K562 (cell line): Measurements from ENCODE around the gene ZNF613. TPM values are rescaled to one million over a fixed set of nuclear protein-coding genes. Genes with fewer than 3 reads are reported as not detected.

ENCODE experiments used
- ATAC-seq: fragments of 200-7000 bp; cut with Tn5 transposase; 3 replicates; pipeline ENCODE4 v1.9.1; 2020; ENCODE audit warnings: moderate library complexity
- BruUV-seq: library from RNA; stranded (reverse); fragments of 400-500 nt; replicated peaks from 2 replicates; lab custom pipeline; 2021; lab: Mats Ljungman, UMichigan
- CTCF ChIA-PET: fragments of 300-600 bp; formaldehyde crosslinking; extraction: SDS; loops from one replicate; lab custom pipeline; 2021; ENCODE audit warnings: low intra/inter-chr PET ratio; lab: Yijun Ruan, JAX
- POLR2A ChIA-PET: fragments of 300-600, 350-650 bp; sonication (Branson Sonifier 250); formaldehyde crosslinking; extraction: SDS; loops from one replicate; lab custom pipeline; 2021; ENCODE audit warnings: antibody characterized with exemption, inconsistent platforms; lab: Yijun Ruan, JAX
- DNase-seq, 4 experiments: peaks; one replicate each; pipeline versions ENCODE4 v3.0.0 to v3.0.0-alpha.2; 2011 to 2018; ENCODE audit warnings: low spot score in 3 of 4, mixed read lengths in 3 of 4; ENCODE audit errors: extremely low read depth in 1 of 4
- FAIRE-seq: peaks from 2 replicates; lab custom pipeline; 2011; peaks lifted over from hg19 to GRCh38; lab: Jason Lieb, UNC
- H2AFZ ChIP-seq: 2 replicates; pipeline ENCODE4 v1.6.0; 2011; ENCODE audit warnings: low read depth, low read length, control low read depth, inconsistent platforms
- H3K27ac ChIP-seq: fragments of 200-600 bp; 3 replicates; pipeline ENCODE4 v1.8.0; 2011; ENCODE audit warnings: low read depth, mild to moderate bottlenecking, control low read depth, inconsistent platforms, low read length, moderate library complexity, mixed read lengths; ENCODE audit errors: extremely low read depth
- H3K27me3 ChIP-seq, 2 experiments: fragments of 300-600 bp in 1 of 2; 2 replicates in 1 of 2; 3 replicates in 1 of 2; pipeline versions ENCODE4 v1.6.0 to v1.8.0; 2011; ENCODE audit warnings: inconsistent platforms in 2 of 2, low read length in 2 of 2, mild to moderate bottlenecking in 1 of 2, mixed read lengths in 1 of 2, moderate library complexity in 1 of 2; ENCODE audit not compliant: control insufficient read depth in 2 of 2, insufficient read depth in 2 of 2
- H3K36me3 ChIP-seq: fragments of 300-600 bp; 3 replicates; pipeline ENCODE4 v1.8.0; 2011; ENCODE audit warnings: mild to moderate bottlenecking, low read length, inconsistent platforms; ENCODE audit not compliant: control insufficient read depth, insufficient read depth
- H3K4me1 ChIP-seq, 2 experiments: fragments of 200-600 bp in 1 of 2; replicated peaks in 1 of 2; 2 replicates in 1 of 2; 3 replicates in 1 of 2; pipeline versions ENCODE4 v1.5.1 to v1.8.0; 2011; ENCODE audit warnings: inconsistent platforms in 2 of 2, low read length in 2 of 2, mild to moderate bottlenecking in 1 of 2, mixed read lengths in 1 of 2, moderate library complexity in 1 of 2; ENCODE audit not compliant: control insufficient read depth in 2 of 2, insufficient read depth in 2 of 2
- H3K4me2 ChIP-seq: 2 replicates; pipeline ENCODE4 v1.6.1; 2011; ENCODE audit warnings: low read length, control low read depth, inconsistent platforms, mixed read lengths; ENCODE audit not compliant: insufficient read depth
- H3K4me3 ChIP-seq: fragments of 200-600 bp; sonication (generic), shearing (Covaris generic); 2 replicates; pipeline ENCODE4 v1.5.1; 2016; ENCODE audit warnings: control low read depth, inconsistent platforms
- H3K79me2 ChIP-seq: fragments of 200-600 bp; 3 replicates; pipeline ENCODE4 v1.8.0; 2011; ENCODE audit warnings: low read length, inconsistent platforms; ENCODE audit not compliant: control insufficient read depth, insufficient read depth
- H3K9ac ChIP-seq, 2 experiments: 2 replicates each; pipeline versions ENCODE4 v1.6.0 to v1.6.1; 2011; ENCODE audit warnings: low read depth in 2 of 2, low read length in 2 of 2, control low read depth in 1 of 2, inconsistent platforms in 1 of 2, mild to moderate bottlenecking in 1 of 2, mixed read lengths in 1 of 2; ENCODE audit not compliant: insufficient read depth in 1 of 2
- H3K9me1 ChIP-seq: one replicate; pipeline ENCODE4 v1.6.0; 2011; ENCODE audit warnings: inconsistent platforms, mild to moderate bottlenecking, low read length, moderate library complexity; ENCODE audit not compliant: control insufficient read depth, insufficient read depth
- H3K9me3 ChIP-seq: replicated peaks from 2 replicates; pipeline ENCODE4 v1.5.1; 2011; ENCODE audit warnings: low read depth, low read length, inconsistent platforms; ENCODE audit not compliant: control insufficient read depth, insufficient read depth
- H4K20me1 ChIP-seq: replicated peaks from 2 replicates; pipeline ENCODE4 v1.6.1; 2011; ENCODE audit warnings: low read length, inconsistent platforms, mixed read lengths; ENCODE audit not compliant: control insufficient read depth, insufficient read depth
- CBX3 ChIP-seq, 2 experiments: IDR thresholded peaks; 1 replicate in 1 of 2; 2 replicates in 1 of 2; pipeline ENCODE4 v1.6.1; 2012; ENCODE audit warnings: inconsistent platforms in 2 of 2, low read length in 2 of 2, borderline replicate concordance in 1 of 2, control low read depth in 1 of 2
- CREBBP ChIP-seq: IDR thresholded peaks from one replicate; pipeline ENCODE4 v1.6.1; 2012; ENCODE audit warnings: low read depth, mild to moderate bottlenecking, control low read depth, inconsistent platforms, low read length
- HLTF ChIP-seq: fragments of 450-650 bp; IDR thresholded peaks from 2 replicates; pipeline ENCODE4 v1.6.1; 2016
- NFRKB ChIP-seq: fragments of 450-650 bp; IDR thresholded peaks from 2 replicates; pipeline ENCODE4 v1.6.1; 2016; ENCODE audit warnings: low read depth
- RBM25 ChIP-seq: fragments of 200-400 bp; formaldehyde crosslinking; IDR thresholded peaks from 2 replicates; pipeline ENCODE4 v1.6.1; 2018; ENCODE audit warnings: low read length, low read depth, moderate library complexity; ENCODE audit not compliant: severe bottlenecking
- SOX6 ChIP-seq: fragments of 450-650 bp; IDR thresholded peaks from 2 replicates; pipeline ENCODE4 v1.6.1; 2014; ENCODE audit warnings: mild to moderate bottlenecking
- TRIM28 ChIP-seq: fragments of 450-650 bp; IDR thresholded peaks from 2 replicates; pipeline ENCODE4 v1.6.1; 2017
- XRCC3 ChIP-seq: fragments of 450-650 bp; IDR thresholded peaks from 2 replicates; pipeline ENCODE4 v1.6.1; 2017; ENCODE audit warnings: mild to moderate bottlenecking, moderate library complexity
- ZNF12 ChIP-seq: sonication (generic); formaldehyde crosslinking; IDR thresholded peaks from 2 replicates; pipeline ENCODE4 v1.4.0; 2020; ENCODE audit warnings: mild to moderate bottlenecking, missing genetic modification reagents
- ZNF274 ChIP-seq: IDR thresholded peaks from 2 replicates; pipeline ENCODE4 v1.6.1; 2011; ENCODE audit warnings: low read depth, mild to moderate bottlenecking, low read length, moderate library complexity, borderline replicate concordance
- ZNF75A ChIP-seq: fragments of 450-650 bp; formaldehyde crosslinking; IDR thresholded peaks from 2 replicates; pipeline ENCODE4 v1.4.0; 2020; ENCODE audit warnings: mild to moderate bottlenecking
- WGBS: fragments of 100-300 bp; shearing (Covaris generic); methylation state at CpG from one replicate; pipeline ENCODE4 v1.1.6; 2016; ENCODE audit warnings: low coverage, mixed read lengths; ENCODE audit not compliant: insufficient coverage; ENCODE audit errors: missing lambda C conversion rate; 5-methylcytosine and 5-hydroxymethylcytosine counted together
- in situ Hi-C: fragments of 300-500 bp; cut with MboI; formaldehyde crosslinking; loops from 4 replicates; pipeline ENCODE4 v1.15.0; 2018; ENCODE audit warnings: inconsistent platforms, mixed read lengths
- intact Hi-C: fragments of 100-400 bp; cut with micrococcal nuclease; formaldehyde crosslinking; loops from 2 replicates; pipeline ENCODE4 v1.14.2; 2022
- polyA plus RNA-seq, 8 experiments: library from polyadenylated mRNA; depleted of rRNA in 4 of 8; stranded (reverse) in 5 of 8; unstranded in 3 of 8; fragments of >200 nt; fragmentation: Nextera tagmentation in 2 of 8; fragmentation: Illumina TruSeq in 1 of 8; extraction: Ambion mirVana in 2 of 8; extraction: Trizol in 1 of 8; gene quantifications; 2 replicates each; pipeline versions ENCODE4 v1.2.1 to v1.2.3, GENCODE V29; 2011 to 2014; ENCODE audit warnings: inconsistent platforms in 1 of 8, missing spikeins in 1 of 8
- total RNA-seq, 7 experiments: library from RNA; depleted of rRNA in 6 of 7; stranded (reverse); fragments of >200 nt in 6 of 7; fragmentation: Illumina TruSeq in 2 of 7; extraction: Trizol in 2 of 7; gene quantifications; 2 replicates each; pipeline versions ENCODE4 v1.2.1 to v1.2.3, GENCODE V29; 2011 to 2021; ENCODE audit warnings: low replicate concordance in 1 of 7
- TF ChIP-seq, protein P1 (sequence below): fragments of 450-650 bp; IDR thresholded peaks from 2 replicates; pipeline ENCODE4 v1.6.1; 2017; ENCODE audit warnings: mild to moderate bottlenecking, moderate library complexity
- TF ChIP-seq, protein P2 (sequence below): fragments of 450-650 bp; IDR thresholded peaks from 2 replicates; pipeline ENCODE4 v1.6.1; 2018; ENCODE audit warnings: mild to moderate bottlenecking, low read depth; ENCODE audit not compliant: partially characterized antibody

ZNF613 gene
- total and polyA plus RNA-seq, 9 of the 15 experiments (the other 6 are each of a cell fraction or from before 2014, with no cell fraction given): 2.1 to 4.5 (median 2.7) TPM

DNA sequence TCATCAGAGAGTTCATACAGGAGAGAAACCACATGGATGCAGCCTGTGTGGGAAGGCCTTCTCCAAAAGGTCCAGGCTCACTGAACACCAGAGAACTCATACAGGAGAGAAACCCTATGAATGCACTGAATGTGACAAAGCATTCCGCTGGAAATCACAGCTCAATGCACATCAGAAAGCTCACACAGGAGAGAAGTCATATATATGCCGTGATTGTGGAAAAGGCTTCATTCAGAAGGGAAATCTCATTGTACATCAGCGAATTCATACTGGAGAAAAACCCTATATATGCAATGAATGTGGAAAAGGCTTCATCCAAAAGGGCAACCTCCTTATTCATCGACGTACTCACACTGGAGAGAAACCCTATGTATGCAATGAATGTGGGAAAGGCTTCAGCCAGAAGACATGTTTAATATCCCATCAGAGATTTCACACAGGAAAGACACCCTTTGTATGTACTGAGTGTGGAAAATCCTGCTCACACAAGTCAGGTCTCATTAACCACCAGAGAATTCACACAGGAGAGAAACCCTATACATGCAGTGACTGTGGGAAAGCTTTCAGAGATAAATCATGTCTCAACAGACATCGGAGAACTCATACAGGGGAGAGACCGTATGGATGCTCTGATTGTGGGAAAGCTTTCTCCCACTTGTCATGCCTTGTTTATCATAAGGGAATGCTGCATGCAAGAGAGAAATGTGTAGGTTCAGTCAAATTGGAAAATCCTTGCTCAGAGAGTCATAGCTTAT lies 17.7 kb downstream of the ZNF613 start:
- no peaks in the 10 kb centered on the region for H3K27me3 ChIP-seq
- H3K4me1 ChIP-seq: peaks cover 0 to 3% of the 10 kb centered on the region in 2 experiments; a peak in 1 of 5 replicates
- intact Hi-C loops (no loop called here), in situ Hi-C loops (no loop called here)
- H3K4me3 ChIP-seq: no peak overlapping the region
- WGBS: 25% methylated on average over 7 of the region's 7 CpGs
- ChIA-PET POLR2A (no interaction called here), CTCF (no interaction called here)
- H3K79me2 ChIP-seq: no peaks in the 10 kb centered on the region
- no peaks in the 10 kb centered on the region for H3K9me1 ChIP-seq
- H3K36me3 ChIP-seq: peaks cover 33% of the 10 kb centered on the region
- peaks cover 30% of the 10 kb centered on the region for H3K9me3 ChIP-seq
- no peak for ATAC-seq
- H2AFZ ChIP-seq: no peak overlapping the region
- DNase-seq: no peak
- H3K9ac ChIP-seq: no peak overlapping the region
- no peak overlapping the region for H3K4me2 ChIP-seq
- peak; percentile 98 for TF ChIP-seq ZNF75A (CRISPR knock-in tag)
- no peak for TF ChIP-seq ZNF12
- TF ChIP-seq NFRKB: peak; percentile 33; the same call in 1 of the 2 replicates
- no peak for TF ChIP-seq HLTF
- TF ChIP-seq, protein P1, sequence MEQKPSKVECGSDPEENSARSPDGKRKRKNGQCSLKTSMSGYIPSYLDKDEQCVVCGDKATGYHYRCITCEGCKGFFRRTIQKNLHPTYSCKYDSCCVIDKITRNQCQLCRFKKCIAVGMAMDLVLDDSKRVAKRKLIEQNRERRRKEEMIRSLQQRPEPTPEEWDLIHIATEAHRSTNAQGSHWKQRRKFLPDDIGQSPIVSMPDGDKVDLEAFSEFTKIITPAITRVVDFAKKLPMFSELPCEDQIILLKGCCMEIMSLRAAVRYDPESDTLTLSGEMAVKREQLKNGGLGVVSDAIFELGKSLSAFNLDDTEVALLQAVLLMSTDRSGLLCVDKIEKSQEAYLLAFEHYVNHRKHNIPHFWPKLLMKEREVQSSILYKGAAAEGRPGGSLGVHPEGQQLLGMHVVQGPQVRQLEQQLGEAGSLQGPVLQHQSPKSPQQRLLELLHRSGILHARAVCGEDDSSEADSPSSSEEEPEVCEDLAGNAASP: no peak
- peak; percentile 76 for TF ChIP-seq RBM25
- TF ChIP-seq CREBBP: no peak
- peak; percentile 42; the same call in 1 of the 2 replicates for TF ChIP-seq XRCC3
- TF ChIP-seq CBX3 (IDR thresholded peaks at IDR 0.05; ENCODE audit: borderline replicate concordance in 1 of 2, low read length in 2 of 2): peak in 1 of 2 experiments; percentile 20; a peak in 1 of 3 replicates
- peak; percentile 80 for TF ChIP-seq TRIM28
- TF ChIP-seq SOX6: 0 out of 2 replicates have a peak, but pooled peaks have one; percentile 31
- TF ChIP-seq ZNF274: peak; percentile 87
- TF ChIP-seq, protein P2, sequence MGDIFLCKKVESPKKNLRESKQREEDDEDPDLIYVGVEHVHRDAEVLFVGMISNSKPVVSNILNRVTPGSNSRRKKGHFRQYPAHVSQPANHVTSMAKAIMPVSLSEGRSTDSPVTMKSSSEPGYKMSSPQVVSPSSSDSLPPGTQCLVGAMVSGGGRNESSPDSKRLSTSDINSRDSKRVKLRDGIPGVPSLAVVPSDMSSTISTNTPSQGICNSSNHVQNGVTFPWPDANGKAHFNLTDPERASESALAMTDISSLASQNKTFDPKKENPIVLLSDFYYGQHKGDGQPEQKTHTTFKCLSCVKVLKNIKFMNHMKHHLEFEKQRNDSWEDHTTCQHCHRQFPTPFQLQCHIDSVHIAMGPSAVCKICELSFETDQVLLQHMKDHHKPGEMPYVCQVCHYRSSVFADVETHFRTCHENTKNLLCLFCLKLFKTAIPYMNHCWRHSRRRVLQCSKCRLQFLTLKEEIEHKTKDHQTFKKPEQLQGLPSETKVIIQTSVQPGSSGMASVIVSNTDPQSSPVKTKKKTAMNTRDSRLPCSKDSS: peak; percentile 78
- no peak overlapping the region for H3K27ac ChIP-seq
- FAIRE-seq: no peak
- no TSS peak for BruUV-seq
- H4K20me1 ChIP-seq: no peaks in the 10 kb centered on the region
